GM21619 (cell line): ENCODE data around the gene C18orf32.
A peak's percentile ranks its signal among the peaks of the same experiment; 100 is the strongest.
"Not testable (repeated sequence)": the region's sequence is repeated elsewhere in the genome, so short reads cannot be mapped to it uniquely, and the experiment has no call there.

Source experiments
- ATAC-seq: cut with Tn5 transposase; IDR thresholded peaks from one replicate; pipeline ENCODE4 v1.9.1; 2021; ENCODE audit not compliant: unreplicated experiment

C18orf32 gene

GRCh38 chr18:49472459-49472858 lies 14.6 kb downstream of the C18orf32 start:
- no peak for ATAC-seq

DNA sequence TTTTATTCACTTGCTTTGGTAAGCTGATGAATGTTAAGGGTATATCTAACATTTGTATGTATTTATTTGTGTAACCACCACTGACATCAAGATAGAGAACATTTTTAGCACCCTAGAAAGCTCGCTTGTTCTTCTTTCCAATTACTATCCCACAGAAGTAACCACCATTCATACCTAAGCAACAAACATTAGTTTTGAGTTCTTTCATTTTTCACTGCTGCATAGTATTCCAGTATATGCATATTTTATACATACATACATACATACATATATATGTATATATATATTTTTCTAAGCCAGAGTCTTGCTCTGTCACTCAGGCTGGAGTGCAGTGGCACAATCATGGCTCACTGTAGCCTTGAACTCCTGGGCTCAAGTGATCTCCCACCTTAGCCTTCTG lies 15.5 kb downstream of the C18orf32 start:
- ATAC-seq, result no peak

DNA sequence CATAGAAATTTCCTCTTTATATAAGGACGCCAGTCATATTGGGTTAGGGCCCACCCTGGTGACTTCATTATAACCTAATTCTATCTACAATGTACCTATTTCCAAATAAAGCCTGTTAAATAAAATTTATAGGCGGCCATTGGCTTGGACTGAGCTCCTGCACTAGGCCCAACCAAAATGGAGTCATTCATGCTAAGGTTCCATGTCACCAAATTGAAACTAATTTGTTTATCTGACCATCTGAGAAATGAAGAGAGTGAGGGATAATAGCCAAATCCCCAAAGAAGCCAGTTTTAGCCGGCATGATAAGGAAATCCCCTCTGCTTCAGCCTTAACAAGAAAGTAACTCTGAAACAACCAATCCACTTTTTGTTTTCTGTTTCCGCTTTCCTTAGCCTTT lies 19.4 kb downstream of the C18orf32 start:
- ATAC-seq, result no peak

GRCh38 chr18:49467019-49467563 lies 19.9 kb downstream of the C18orf32 start:
- no peak for ATAC-seq

DNA sequence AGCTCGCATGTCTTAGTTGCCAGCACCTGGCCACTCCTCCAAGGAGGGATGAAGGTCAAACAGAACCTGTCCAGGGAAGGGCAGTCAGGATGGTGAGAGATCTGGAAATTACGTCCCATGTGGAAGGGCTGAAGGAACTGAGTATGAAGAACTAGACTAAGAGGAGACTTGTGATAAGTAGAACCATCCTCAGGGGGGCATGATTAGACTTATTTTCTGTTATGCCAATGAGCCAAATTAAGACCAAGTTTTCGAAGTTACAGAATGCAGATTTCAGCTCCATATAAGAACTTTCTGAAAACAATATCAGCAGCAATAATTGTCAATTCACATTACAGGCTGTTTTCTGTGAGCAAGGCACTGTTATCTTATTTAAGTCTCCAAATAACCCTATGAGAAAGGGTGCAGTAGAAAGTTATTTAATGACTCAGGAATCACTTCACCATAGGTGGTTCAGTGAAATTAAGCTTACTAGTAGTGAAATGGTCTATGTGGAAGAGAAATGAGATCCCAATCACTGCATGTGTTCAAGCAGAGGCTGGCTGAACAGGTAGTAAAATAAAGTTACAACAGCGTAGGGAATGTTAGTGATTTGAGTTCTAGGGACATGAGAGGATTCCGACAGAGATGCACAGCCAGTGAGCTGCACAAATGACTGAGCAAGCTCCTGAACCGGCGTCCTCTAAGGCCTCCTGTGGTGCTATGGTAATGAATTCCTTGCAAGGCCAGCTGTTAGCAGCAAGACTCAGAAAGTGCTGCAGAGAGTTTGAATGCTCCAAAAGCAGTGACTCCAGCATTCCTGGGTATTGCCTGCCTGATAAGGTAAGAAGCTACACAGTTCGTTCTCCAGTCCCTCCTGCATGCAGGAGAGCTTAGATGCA lies 22.1 kb downstream of the C18orf32 start:
- no peak for ATAC-seq

DNA sequence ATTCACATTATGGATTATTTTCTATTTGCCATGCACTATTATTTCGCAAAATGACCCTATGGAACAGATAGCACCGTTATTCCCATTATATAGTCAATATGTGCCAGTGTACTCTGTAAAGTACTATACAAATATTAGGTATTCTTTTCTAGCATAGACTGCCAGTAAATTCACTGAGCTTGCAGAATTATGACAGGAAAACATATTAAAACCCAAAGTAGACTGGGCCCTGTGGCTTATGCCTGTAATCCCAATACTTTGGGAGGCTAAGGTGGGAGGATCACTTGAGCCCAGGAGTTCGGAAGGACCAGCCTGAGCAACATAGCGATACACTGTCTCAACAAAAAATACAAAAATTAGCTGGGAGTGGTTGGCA lies 25.4 kb downstream of the C18orf32 start:
- no peak for ATAC-seq

DNA sequence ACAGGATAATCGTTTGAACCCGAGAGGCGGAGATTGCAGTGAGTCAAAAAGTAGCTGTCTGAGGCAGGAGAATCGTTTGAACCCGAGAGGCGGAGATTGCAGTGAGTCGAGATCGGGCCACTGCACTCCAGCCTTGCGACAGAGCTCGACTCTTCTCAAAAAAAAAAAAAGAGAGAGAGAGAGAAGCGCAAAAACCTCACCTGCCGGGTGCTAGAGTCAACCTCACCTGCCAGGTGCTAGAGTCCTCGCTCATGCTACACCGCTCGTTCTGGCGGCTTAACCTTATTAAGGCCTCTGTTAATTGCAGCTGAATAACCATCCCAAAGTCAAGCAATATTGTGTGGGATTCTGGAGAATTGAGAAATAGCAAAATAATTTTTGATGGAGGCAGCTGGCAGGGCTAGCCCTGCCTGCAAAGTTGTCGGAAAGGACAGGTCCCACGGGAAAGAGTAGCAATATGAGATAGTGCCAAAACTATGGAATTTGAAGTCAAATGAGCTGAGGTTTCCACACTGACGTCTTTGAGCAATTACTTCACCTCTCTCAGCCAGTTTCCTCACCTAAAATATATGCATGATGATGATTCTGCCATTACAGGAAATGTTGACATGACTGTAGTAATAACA lies 25.9 kb downstream of the C18orf32 start:
- no peak for ATAC-seq

- peak; percentile 33 for ATAC-seq
Measured at GRCh38 chr18:49459404-49460171, 27.4 kb downstream of the C18orf32 start.

- no peak for ATAC-seq
Measured at GRCh38 chr18:49457616-49458015, 29.4 kb downstream of the C18orf32 start.

- no peak for ATAC-seq
Measured at GRCh38 chr18:49456794-49457193, 30.2 kb downstream of the C18orf32 start.

DNA sequence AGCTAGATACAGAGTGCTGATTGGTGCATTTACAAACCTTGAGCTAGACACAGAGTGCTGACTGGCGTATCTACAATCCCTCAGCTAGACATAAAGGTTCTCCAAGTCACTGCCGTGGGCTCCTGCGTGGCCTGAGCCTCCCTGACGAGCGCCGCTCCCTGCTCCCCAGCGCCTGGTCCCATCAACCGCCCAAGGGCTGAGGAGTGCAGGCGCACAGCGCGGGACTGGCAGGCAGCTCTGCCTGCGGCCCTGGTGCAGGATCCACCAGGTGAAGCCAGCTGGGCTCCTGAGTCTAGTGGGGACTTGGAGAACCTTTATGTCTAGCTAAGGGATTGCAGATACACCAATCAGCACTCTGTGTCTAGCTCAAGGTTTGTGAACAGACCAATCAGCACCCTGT lies 34.5 kb downstream of the C18orf32 start:
- ATAC-seq, result not testable (repeated sequence)

DNA sequence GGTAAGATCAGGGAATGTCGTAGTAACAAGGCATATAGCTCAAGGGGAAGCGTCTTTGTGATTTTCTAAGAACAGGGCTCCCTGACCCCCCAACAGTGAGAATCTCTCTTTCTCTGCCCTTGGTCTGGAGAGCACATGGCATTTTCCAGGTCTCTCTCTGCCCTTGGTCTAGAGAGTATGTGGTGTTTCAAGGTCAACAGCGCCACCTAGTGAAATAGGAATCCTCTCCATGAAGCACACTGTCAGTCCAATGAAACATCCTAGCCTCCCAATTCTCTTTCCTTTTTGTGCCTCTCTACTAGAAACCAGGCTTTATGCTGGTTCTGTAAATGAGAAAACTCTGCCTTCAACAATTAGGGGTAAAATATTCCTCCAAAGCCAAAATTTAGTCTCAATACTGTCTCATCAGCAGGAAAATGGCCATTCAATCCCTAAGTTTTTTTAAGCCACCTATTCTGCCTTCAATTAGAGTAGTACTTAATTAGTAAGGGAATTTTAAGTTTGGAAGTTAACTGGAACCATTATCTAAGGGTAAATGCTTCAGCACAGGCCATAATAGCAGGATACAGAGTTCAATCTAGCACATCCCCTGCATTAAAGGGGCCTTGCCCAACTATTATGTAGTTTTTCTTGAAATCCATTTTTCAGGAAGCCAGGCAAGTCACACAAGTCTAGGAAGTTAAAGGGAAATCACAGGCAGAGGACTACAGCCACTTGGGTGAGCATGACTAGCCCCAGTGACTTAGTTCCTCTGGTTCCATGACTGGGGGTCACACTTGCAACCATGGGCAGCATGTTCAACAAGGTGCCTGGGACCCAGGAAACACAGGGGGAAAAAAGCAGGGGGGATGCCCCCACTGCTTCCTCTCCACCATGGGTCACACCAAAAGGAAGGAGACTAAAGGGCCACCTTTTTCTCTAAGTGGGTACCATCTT lies 39.0 kb downstream of the C18orf32 start:
- no peak for ATAC-seq

DNA sequence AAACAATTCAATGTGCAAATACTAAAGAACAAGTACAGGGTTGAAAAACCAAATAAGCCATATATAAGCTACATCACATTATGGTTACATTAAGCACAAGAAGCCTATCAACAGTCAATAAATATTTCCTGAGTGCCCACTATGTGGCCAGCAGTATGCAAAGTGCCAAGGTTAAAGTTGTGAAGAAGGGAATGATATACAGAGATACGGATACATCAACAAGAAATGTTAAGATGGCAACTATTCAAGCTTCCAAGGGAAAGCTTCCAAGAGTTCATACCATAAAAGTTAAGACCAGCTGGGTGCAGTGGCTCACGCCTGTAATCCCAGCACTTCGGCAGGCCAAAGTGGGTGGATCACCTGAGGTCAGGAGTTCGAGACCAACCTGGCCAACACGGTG lies 40.6 kb downstream of the C18orf32 start:
- no peak for ATAC-seq

GRCh38 chr18:49444581-49444980 lies 42.5 kb downstream of the C18orf32 start:
- no peak for ATAC-seq

DNA sequence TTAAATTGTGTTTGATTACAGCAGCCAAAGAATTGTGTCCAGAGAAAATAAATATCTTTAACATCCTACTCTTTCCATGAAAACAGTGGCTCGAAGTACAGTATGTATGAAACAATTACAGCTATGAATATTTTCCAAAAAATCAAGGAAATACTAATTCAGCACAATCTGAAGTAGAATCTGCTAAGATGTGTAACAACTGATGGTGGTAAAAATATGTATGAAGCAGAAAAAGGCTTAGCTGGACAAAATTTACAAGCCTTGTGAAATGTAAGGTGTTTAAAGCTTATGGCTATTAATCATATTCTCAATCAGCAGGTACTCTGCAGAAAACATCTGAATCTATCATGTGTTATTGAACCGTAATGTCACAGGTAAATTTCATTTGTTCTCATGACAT lies 43.2 kb downstream of the C18orf32 start:
- no peak for ATAC-seq

- ATAC-seq, result no peak
Measured at GRCh38 chr18:49441338-49441938, 45.6 kb downstream of the C18orf32 start.

DNA sequence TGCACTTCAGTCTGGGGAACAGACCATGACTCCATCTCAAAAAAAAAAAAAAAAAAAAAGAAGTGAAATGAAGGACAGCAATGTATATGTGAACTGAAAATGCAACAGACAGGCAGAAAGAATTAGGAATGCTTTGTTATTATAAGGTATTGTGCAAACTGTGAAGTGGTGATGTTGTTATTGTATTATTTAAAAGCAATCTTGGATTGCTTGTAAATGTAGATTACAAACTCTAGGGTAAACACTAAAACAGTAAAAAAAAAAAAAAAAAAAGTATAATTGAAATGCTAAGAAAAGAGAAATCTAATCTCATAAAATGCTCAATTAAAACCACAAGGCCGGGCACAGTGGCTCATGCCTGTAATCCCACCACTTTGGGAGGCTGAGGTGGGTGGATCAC lies 51.9 kb downstream of the C18orf32 start:
- no peak for ATAC-seq

DNA sequence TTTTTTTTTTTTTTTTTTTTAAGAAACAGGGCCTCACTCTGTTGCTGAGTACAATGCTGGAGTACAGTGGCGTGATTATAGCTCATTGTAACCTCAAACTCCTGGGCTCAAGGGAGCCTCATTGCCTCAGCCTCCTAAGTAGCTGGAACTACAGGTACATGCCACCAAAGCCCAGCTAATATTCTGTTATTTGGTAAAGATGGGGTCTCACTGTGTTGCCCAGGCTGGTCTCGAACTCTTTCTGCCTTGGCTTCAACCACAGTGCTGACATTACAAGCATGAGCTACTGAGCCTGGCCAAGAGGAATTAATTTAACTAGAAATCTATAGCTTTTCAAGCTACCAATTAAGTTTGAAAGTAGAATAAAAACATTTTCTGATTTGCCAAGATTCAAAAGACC lies 54.4 kb downstream of the C18orf32 start:
- ATAC-seq, result no peak

- no peak for ATAC-seq
Measured at GRCh38 chr18:49431165-49431962, 55.7 kb downstream of the C18orf32 start.
